D341Med (cell line): ENCODE data around the gene TBC1D8.
A peak's percentile ranks its signal among the peaks of the same experiment; 100 is the strongest.
"Not testable (repeated sequence)": the region's sequence is repeated elsewhere in the genome, so short reads cannot be mapped to it uniquely, and the experiment has no call there.

Experiments used
- DNase-seq: peaks from one replicate; pipeline ENCODE4 v3.0.0; 2012; ENCODE audit warnings: low spot score

The TBC1D8 gene

GRCh38 chr2:101064125-101064502 lies 87.1 kb downstream of the TBC1D8 start:
- DNase-seq, result no peak

GRCh38 chr2:101063352-101064124 lies 87.6 kb downstream of the TBC1D8 start:
- DNase-seq, result no peak

- no peak for DNase-seq
These were observed 92.8 kb downstream of the TBC1D8 start for GRCh38 chr2:101058386-101058785.

- no peak for DNase-seq
These were observed 93.9 kb downstream of the TBC1D8 start for GRCh38 chr2:101057051-101057933.

GRCh38 chr2:101053117-101053516 lies 98.1 kb downstream of the TBC1D8 start:
- DNase-seq, result no peak

- no peak for DNase-seq
These were observed 99.0 kb downstream of the TBC1D8 start for GRCh38 chr2:101052147-101052546.

GRCh38 chr2:101050886-101051285 lies 100.3 kb downstream of the TBC1D8 start:
- DNase-seq, result not testable (repeated sequence)

GRCh38 chr2:101048756-101049155 lies 102.4 kb downstream of the TBC1D8 start:
- no peak for DNase-seq

- no peak for DNase-seq
These were observed 103.4 kb downstream of the TBC1D8 start for GRCh38 chr2:101047774-101048173.

GRCh38 chr2:101047075-101047766 lies 104.0 kb downstream of the TBC1D8 start:
- DNase-seq, result no peak

- DNase-seq, result no peak
These were observed 105.9 kb downstream of the TBC1D8 start for GRCh38 chr2:101045330-101045729.

- no peak for DNase-seq
These were observed 109.8 kb downstream of the TBC1D8 start for GRCh38 chr2:101041413-101041812.

- no peak for DNase-seq
These were observed 110.4 kb downstream of the TBC1D8 start for GRCh38 chr2:101040761-101041160.

GRCh38 chr2:101040072-101040471 lies 111.1 kb downstream of the TBC1D8 start:
- no peak for DNase-seq

GRCh38 chr2:101038455-101039255 lies 112.5 kb downstream of the TBC1D8 start:
- peak; percentile 63 for DNase-seq

- DNase-seq, result no peak
These were observed 113.9 kb downstream of the TBC1D8 start for GRCh38 chr2:101037161-101037755.

GRCh38 chr2:101036562-101036961 lies 114.6 kb downstream of the TBC1D8 start:
- no peak for DNase-seq

- DNase-seq, result no peak
These were observed 119.0 kb downstream of the TBC1D8 start for GRCh38 chr2:101032084-101032776.

GRCh38 chr2:101030866-101031554 lies 120.2 kb downstream of the TBC1D8 start:
- DNase-seq, result no peak

- no peak for DNase-seq
These were observed 123.3 kb downstream of the TBC1D8 start for GRCh38 chr2:101027852-101028251.
